B cell (primary cell): ENCODE data around the gene CDC25C. TPM values are rescaled to one million over a fixed set of nuclear protein-coding genes. Genes with fewer than 3 reads are reported as not detected.

ENCODE experiments used
- ATAC-seq: fragments of 200-7000 bp; cut with Tn5 transposase; one replicate; pipeline ENCODE4 v1.10.0; 2021; ENCODE audit warnings: low read depth, mild to moderate bottlenecking, moderate number of reproducible peaks, moderate library complexity
- CTCF ChIA-PET: fragments of 350-600 bp; sonication (Branson Sonifier 250); formaldehyde crosslinking; loops from one replicate; lab custom pipeline; 2021; ENCODE audit warnings: antibody characterized with exemption, inconsistent platforms; lab: Charles Lee
- POLR2A ChIA-PET: fragments of 350-600 bp; sonication (Branson Sonifier 250); formaldehyde crosslinking; loops from one replicate; lab custom pipeline; 2021; ENCODE audit warnings: antibody characterized with exemption; lab: Charles Lee
- DNase-seq: peaks from one replicate; pipeline ENCODE4 v3.0.0; 2013
- H2AFZ ChIP-seq: 2 replicates; pipeline ENCODE4 v1.6.1; 2012; ENCODE audit warnings: mild to moderate bottlenecking, low read depth, low read length; ENCODE audit not compliant: insufficient read depth, poor library complexity, severe bottlenecking
- H3K27ac ChIP-seq, 2 donors: 1 replicate in 1 of 2; 2 replicates in 1 of 2; pipeline ENCODE4 v1.5.1; 2012 to 2013; ENCODE audit warnings: low read length in 2 of 2, mild to moderate bottlenecking in 2 of 2, moderate library complexity in 1 of 2
- H3K27me3 ChIP-seq, 4 experiments: fragments of 200-600 bp in 1 of 4; sonication (generic) in 1 of 4; replicated peaks in 1 of 4; 1 replicate in 2 of 4; 2 replicates in 2 of 4; pipeline versions ENCODE4 v1.6.1 to v1.7.0; 2013 to 2016; ENCODE audit warnings: low read length in 3 of 4, mild to moderate bottlenecking in 2 of 4, mixed read lengths in 1 of 4, moderate library complexity in 1 of 4; ENCODE audit not compliant: insufficient read depth in 4 of 4, control insufficient read depth in 3 of 4; ENCODE audit errors: control extremely low read depth in 1 of 4
- H3K36me3 ChIP-seq, 2 experiments: replicated peaks in 1 of 2; 1 replicate in 1 of 2; 2 replicates in 1 of 2; pipeline versions ENCODE4 v1.6.1 to v1.7.1; 2013; ENCODE audit warnings: low read length in 1 of 2; ENCODE audit not compliant: insufficient read depth in 2 of 2, control insufficient read depth in 1 of 2; ENCODE audit errors: control extremely low read depth in 1 of 2, extremely low read depth in 1 of 2
- H3K4me1 ChIP-seq, 2 donors: fragments of 200-600 bp in 1 of 2; sonication (generic) in 1 of 2; 1 replicate in 1 of 2; 2 replicates in 1 of 2; pipeline versions ENCODE4 v1.5.1 to v1.6.1; 2013 to 2017; ENCODE audit warnings: low read length in 2 of 2; ENCODE audit not compliant: control insufficient read depth in 2 of 2, insufficient read depth in 2 of 2
- H3K4me2 ChIP-seq: replicated peaks from 2 replicates; pipeline ENCODE3; 2012; ENCODE audit warnings: mild to moderate bottlenecking, low read depth, low read length; ENCODE audit not compliant: poor library complexity, severe bottlenecking
- H3K4me3 ChIP-seq, 5 experiments: fragments of 200-600 bp in 1 of 5; sonication (generic) in 1 of 5; 1 replicate in 3 of 5; 2 replicates in 2 of 5; pipeline versions ENCODE4 v1.5.1 to v1.7.0; 2011 to 2016; ENCODE audit warnings: low read length in 4 of 5, mild to moderate bottlenecking in 4 of 5, low read depth in 2 of 5, control low read depth in 1 of 5, moderate library complexity in 1 of 5; ENCODE audit not compliant: insufficient read depth in 1 of 5; ENCODE audit errors: control extremely low read depth in 1 of 5, extremely low read depth in 1 of 5
- H3K79me2 ChIP-seq: fragments of 200-600 bp; sonication (generic); one replicate; pipeline ENCODE4 v1.6.0; 2016; ENCODE audit warnings: low read length; ENCODE audit not compliant: control insufficient read depth, insufficient read depth
- H3K9ac ChIP-seq: fragments of 200-600 bp; sonication (generic); 2 replicates; pipeline ENCODE4 v1.6.1; 2017; ENCODE audit warnings: mild to moderate bottlenecking, low read length, moderate library complexity
- H3K9me3 ChIP-seq, 3 donors: one replicate each; pipeline versions ENCODE4 v1.6.1 to v1.7.1; 2013; ENCODE audit warnings: low read length in 2 of 3; ENCODE audit not compliant: control insufficient read depth in 2 of 3, insufficient read depth in 1 of 3; ENCODE audit errors: control extremely low read depth in 1 of 3
- H4K20me1 ChIP-seq: 2 replicates; pipeline ENCODE4 v1.6.0; 2012; ENCODE audit warnings: mild to moderate bottlenecking, low read length; ENCODE audit not compliant: insufficient read depth, control insufficient read depth, poor library complexity, severe bottlenecking
- H3K27ac Mint-ChIP-seq: one replicate; pipeline ENCODE4 v1.8.0; 2021; ENCODE audit warnings: mixed read lengths
- H3K27me3 Mint-ChIP-seq: one replicate; pipeline ENCODE4 v1.8.0; 2021; ENCODE audit warnings: mixed read lengths
- H3K4me1 Mint-ChIP-seq: one replicate; pipeline ENCODE4 v1.8.0; 2021; ENCODE audit warnings: mixed read lengths
- H3K4me3 Mint-ChIP-seq: one replicate; pipeline ENCODE4 v1.8.0; 2021; ENCODE audit warnings: mixed read lengths
- H3K9me3 Mint-ChIP-seq: one replicate; pipeline ENCODE4 v1.8.0; 2022; ENCODE audit warnings: mixed read lengths; ENCODE audit not compliant: insufficient read depth
- EZH2 ChIP-seq: IDR thresholded peaks from 2 replicates; pipeline ENCODE4 v1.6.1; 2012; ENCODE audit warnings: borderline replicate concordance, low read depth, mild to moderate bottlenecking, moderate library complexity, low read length; ENCODE audit not compliant: insufficient read depth, poor library complexity, severe bottlenecking
- WGBS: methylation state at CpG from one replicate; pipeline ENCODE4 v1.1.5; 2013; ENCODE audit warnings: missing lambda C conversion rate; ENCODE audit not compliant: insufficient coverage; 5-methylcytosine and 5-hydroxymethylcytosine counted together
- intact Hi-C: fragments of 100-400 bp; cut with micrococcal nuclease; formaldehyde crosslinking; loops from one replicate; pipeline ENCODE4 v1.10.0; 2022
- polyA plus RNA-seq: library from polyadenylated mRNA; depleted of rRNA; stranded (reverse); fragments of >200 nt; gene quantifications from 2 replicates; pipeline ENCODE4 v1.2.3, GENCODE V29; 2012
- total RNA-seq, 2 donors: library from RNA; stranded (reverse); fragments of 120-200 nt in 1 of 2; gene quantifications; 1 replicate in 1 of 2; 2 replicates in 1 of 2; pipeline versions ENCODE4 v1.2.3 to v1.2.4, GENCODE V29; 2013 to 2022
- TF ChIP-seq, protein P1 (sequence below): fragments of 200-600 bp; IDR thresholded peaks from one replicate; pipeline ENCODE4 v1.8.0; 2022; ENCODE audit warnings: antibody characterized with exemption, mild to moderate bottlenecking

The CDC25C gene
- total and polyA plus RNA-seq, 2 donors (not counting 1 experiment from before 2014, with no cell fraction given), result 0.03 TPM; not detected in 1

- no peak overlapping the region for H3K27ac Mint-ChIP-seq
- H3K4me3 Mint-ChIP-seq, result no peak overlapping the region
- Histone ChIP-seq H3K79me2 (peaks cover 20% of the 10 kb centered on the region), H3K4me1 (peaks cover 3 to 4% of the 10 kb centered on the region in 2 donors), H3K27ac (no peak overlapping the region), H2AFZ (no peak overlapping the region), H3K4me3 (no peak overlapping the region), H3K9ac (no peak overlapping the region), H3K27me3 (no peaks in the 10 kb centered on the region), H3K9me3 (peaks cover 0 to 2% (median 0%) of the 10 kb centered on the region in 3 donors), H4K20me1 (no peaks in the 10 kb centered on the region), H3K36me3 (peaks cover 9 to 53% of the 10 kb centered on the region in 2 experiments), H3K4me2 (no peak overlapping the region)
- TF ChIP-seq EZH2, result no peak
- TF ChIP-seq, protein P1, sequence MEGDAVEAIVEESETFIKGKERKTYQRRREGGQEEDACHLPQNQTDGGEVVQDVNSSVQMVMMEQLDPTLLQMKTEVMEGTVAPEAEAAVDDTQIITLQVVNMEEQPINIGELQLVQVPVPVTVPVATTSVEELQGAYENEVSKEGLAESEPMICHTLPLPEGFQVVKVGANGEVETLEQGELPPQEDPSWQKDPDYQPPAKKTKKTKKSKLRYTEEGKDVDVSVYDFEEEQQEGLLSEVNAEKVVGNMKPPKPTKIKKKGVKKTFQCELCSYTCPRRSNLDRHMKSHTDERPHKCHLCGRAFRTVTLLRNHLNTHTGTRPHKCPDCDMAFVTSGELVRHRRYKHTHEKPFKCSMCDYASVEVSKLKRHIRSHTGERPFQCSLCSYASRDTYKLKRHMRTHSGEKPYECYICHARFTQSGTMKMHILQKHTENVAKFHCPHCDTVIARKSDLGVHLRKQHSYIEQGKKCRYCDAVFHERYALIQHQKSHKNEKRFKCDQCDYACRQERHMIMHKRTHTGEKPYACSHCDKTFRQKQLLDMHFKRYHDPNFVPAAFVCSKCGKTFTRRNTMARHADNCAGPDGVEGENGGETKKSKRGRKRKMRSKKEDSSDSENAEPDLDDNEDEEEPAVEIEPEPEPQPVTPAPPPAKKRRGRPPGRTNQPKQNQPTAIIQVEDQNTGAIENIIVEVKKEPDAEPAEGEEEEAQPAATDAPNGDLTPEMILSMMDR, result no peak
- DNase-seq (no peak), ATAC-seq (no peak)
- POLR2A ChIA-PET, result interaction anchor here (1.5 kb wide), 1 partner anchor 9 kb away, joined by 3 read pairs; the partner anchor contains the start of gene FAM53C
- H3K4me1 Mint-ChIP-seq, result peaks cover 10% of the 10 kb centered on the region
- WGBS, result 98% methylated on average over 14 of the region's 14 CpGs
- no peaks in the 10 kb centered on the region for H3K9me3 Mint-ChIP-seq
- CTCF ChIA-PET, result interaction anchor here (9.3 kb wide), 1 partner anchor 10 kb away, joined by 278 read pairs; the partner anchor contains the start of genes CDC25C and FAM53C
- intact Hi-C loops, result no loop called here
- no peaks in the 10 kb centered on the region for H3K27me3 Mint-ChIP-seq
Observed at GRCh38 chr5:138346889-138347288, 15.3 kb upstream of the CDC25C start.

DNA sequence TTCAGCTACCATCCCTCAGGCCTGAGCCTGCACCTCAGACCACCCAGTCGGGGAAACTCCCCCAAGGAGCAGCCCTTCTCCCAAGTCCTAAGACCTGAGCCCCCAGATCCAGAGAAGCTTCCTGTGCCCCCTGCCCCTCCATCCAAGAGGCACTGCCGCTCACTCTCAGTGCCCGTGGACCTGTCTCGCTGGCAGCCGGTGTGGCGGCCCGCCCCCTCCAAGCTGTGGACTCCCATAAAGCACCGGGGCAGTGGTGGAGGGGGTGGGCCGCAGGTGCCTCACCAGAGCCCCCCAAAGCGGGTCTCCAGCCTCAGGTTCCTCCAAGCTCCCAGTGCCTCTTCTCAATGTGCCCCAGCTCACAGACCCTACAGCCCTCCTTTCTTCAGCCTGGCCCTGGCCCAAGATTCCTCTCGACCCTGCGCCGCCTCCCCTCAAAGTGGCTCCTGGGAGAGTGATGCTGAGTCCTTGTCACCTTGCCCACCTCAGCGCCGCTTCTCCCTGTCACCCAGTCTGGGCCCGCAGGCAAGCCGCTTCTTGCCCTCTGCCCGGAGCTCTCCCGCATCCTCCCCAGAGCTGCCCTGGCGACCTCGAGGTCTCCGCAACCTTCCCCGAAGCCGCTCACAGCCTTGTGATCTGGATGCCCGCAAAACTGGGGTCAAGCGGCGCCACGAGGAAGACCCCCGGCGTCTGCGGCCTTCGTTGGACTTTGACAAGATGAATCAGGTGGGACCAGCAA is 13.5 kb upstream of the CDC25C start:
- Histone ChIP-seq H3K27ac (no peak overlapping the region), H3K4me3 (no peak overlapping the region), H3K9ac (no peak overlapping the region), H3K27me3 (no peaks in the 10 kb centered on the region), H3K4me1 (peaks cover 0 to 4% of the 10 kb centered on the region in 2 donors), H3K9me3 (no peaks in the 10 kb centered on the region), H3K4me2 (no peak overlapping the region), H3K36me3 (peaks cover 12 to 61% of the 10 kb centered on the region in 2 experiments), H2AFZ (no peak overlapping the region), H3K79me2 (peaks cover 34% of the 10 kb centered on the region), H4K20me1 (peaks cover 5% of the 10 kb centered on the region)
- no peak overlapping the region for H3K27ac Mint-ChIP-seq
- WGBS, result 97% methylated on average over 32 of the region's 32 CpGs
- intact Hi-C loops, result no loop called here
- no peaks in the 10 kb centered on the region for H3K9me3 Mint-ChIP-seq
- no peak for ATAC-seq
- POLR2A ChIA-PET, result interaction anchor here (1.3 kb wide), 1 partner anchor 12 kb away, joined by 3 read pairs; no protein-coding TSS in a partner anchor
- peaks cover 15% of the 10 kb centered on the region for H3K4me1 Mint-ChIP-seq
- no peak for DNase-seq
- no peak overlapping the region for H3K4me3 Mint-ChIP-seq
- TF ChIP-seq, protein P1, result no peak
- TF ChIP-seq EZH2, result no peak
- CTCF ChIA-PET, result no interaction called here
- no peaks in the 10 kb centered on the region for H3K27me3 Mint-ChIP-seq
